HG03060 (cell line): ENCODE results near the gene DTX3L.
"Not testable (repeated sequence)": the region's sequence is repeated elsewhere in the genome, so short reads cannot be mapped to it uniquely, and the experiment has no call there.

Source experiments
- ATAC-seq: cut with Tn5 transposase; IDR thresholded peaks from one replicate; pipeline ENCODE4 v1.9.1; 2021; ENCODE audit warnings: low read depth, moderate number of reproducible peaks; ENCODE audit not compliant: unreplicated experiment

DTX3L gene

GRCh38 chr3:122560680-122561079, 3.5 kb upstream of the DTX3L start:
- no peak for ATAC-seq

GRCh38 chr3:122562923-122563716, 1.0 kb upstream of the DTX3L start:
- ATAC-seq = no peak

DNA sequence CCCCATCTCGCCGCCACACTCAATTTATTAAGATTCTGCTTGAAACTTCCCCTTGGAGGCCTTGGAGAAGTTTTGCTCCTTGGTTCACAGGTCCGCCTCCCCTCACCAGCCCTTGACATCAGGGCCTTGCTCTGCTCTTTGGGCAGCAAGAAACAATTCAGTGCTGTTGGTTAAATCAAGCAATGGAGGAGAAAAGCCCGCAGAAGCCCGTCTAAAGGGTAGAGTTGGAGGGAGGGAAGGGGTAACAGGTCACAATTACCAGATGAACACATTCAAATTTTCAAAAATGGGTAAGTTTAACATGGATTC, 467 bp upstream of the DTX3L start:
- ATAC-seq = no peak

DNA sequence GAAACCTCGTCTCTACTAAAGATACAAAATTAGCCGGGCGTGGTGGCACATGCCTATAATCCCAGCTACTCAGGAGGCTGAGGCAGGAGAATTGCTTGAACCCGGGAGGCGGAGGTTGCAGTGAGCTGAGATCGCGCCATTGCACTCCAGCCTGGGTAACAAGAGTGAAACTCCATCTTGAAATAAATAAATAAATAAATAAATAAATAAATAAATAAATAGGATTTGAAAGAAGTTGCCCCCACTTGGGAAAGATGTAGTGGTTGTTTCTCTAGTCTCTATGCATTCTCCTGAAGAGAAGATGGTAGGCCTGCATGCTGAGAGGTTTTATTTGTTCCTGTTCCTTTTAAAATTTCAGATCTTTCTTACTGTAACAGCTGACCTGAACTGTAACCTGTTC, 4.0 kb downstream of the DTX3L start:
- not testable (repeated sequence) for ATAC-seq

DNA sequence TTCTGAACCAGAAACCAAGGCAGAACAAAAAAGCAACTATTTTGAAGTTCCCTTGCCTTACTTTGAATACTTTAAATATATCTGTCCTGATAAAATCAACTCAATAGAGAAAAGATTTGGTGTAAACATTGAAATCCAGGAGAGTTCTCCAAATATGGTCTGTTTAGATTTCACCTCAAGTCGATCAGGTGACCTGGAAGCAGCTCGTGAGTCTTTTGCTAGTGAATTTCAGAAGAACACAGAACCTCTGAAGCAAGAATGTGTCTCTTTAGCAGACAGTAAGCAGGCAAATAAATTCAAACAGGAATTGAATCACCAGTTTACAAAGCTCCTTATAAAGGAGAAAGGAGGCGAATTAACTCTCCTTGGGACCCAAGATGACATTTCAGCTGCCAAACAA, 4.6 kb downstream of the DTX3L start:
- no peak for ATAC-seq

- ATAC-seq = no peak
Measured at GRCh38 chr3:122572940-122573412, 8.8 kb downstream of the DTX3L start.

GRCh38 chr3:122576174-122576940, 12.2 kb downstream of the DTX3L start:
- ATAC-seq = peak; percentile 81

DNA sequence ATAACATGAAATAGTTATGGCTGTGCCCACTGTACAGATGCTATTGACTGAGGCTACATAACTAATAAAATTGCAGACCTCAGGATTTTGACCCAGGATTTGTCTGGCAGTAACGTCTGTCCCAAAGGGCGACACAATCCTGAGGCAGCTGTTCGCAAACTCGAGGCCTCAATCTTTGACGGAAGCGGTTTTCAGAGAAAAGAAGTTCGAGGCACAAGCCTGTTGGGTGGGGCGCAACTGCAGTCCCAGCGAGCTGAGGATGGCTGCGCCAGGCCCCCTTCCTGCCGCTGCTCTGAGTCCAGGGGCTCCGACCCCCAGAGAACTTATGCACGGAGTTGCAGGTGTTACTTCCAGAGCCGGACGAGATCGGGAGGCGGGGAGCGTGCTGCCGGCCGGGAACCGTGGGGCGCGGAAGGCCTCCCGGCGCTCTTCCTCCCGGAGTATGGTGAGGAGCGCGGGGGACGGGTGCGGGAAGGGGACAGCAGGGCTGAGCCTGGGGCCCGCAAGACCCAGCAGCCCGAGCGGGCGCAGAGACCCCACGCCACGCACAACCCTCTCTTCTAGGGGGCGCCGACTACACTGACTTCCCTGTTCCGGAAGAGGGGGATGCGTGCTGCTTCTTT, 13.4 kb downstream of the DTX3L start, which contains the start of gene PARP15:
PARP15 (plus strand) TSS at position 242 of the 623 bp plus-strand sequence; CDS start at position 260, 18 bp downstream.
- no peak for ATAC-seq

DNA sequence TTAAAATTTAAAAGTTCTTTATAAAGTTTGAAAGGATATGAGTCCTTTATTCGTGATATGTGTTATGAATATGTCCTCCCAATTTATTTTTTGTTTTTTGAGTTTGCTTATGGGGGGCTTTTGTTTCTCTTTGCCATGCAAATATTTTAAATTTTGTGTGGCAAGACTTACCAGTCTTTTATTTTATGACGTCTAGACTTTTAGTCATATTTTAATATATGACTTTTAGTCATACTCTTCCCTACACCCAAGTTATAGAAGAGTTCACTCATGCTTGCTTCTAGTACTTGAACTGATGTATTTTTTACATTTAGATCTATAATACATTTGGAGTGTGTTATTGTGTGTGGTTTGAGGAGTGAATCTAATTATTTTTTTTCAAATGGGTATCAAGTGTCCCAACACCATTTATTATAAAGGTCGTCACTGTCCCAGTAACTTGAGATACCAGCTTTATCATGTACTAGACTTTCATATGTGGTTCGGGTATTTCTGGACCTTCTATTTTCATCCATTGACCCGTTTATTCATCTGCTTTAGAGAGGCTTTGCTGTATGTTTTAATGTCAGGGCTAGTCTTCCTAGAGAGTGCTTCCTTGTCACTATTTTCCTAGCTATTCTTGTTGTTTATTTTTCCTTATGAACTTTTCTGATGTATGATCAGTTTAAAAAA, 14.1 kb downstream of the DTX3L start:
- no peak for ATAC-seq

DNA sequence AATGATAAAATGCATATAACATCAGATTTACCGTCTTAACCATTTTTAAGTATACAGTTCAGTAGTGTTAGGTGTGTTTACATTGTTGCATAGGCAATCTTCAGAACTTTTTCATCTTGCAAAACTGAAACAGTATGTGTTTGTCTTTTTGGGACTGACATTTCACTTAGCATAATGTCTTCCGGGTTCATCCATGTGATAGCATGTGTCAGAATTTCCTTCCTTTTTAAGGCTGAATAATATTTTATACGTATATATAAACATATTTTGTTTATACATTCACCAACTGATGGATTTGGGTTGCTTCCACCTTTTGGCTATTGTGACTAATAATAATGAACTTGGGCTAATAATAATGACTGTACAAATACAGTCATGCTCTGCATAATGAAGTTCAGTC, 16.3 kb downstream of the DTX3L start:
- no peak for ATAC-seq

DNA sequence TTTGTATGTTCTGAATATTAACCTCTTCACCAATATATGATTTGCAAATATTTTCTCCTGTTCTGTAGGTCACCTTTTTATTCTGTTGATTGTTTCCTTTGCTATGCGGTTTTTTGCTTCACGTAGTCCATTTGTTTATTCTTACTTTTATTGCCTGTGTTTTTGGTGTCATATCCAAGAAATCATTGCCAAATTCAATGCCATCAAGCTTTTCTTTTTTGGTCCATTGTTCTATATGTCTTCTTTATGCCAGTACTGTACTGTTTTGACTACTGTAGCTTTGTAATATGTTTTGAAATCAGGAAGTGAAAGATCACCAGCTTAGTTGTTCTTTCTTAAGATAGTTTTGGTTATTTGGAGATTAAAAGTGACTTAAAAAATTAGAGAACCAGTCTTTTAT, 17.5 kb downstream of the DTX3L start:
- ATAC-seq = no peak

DNA sequence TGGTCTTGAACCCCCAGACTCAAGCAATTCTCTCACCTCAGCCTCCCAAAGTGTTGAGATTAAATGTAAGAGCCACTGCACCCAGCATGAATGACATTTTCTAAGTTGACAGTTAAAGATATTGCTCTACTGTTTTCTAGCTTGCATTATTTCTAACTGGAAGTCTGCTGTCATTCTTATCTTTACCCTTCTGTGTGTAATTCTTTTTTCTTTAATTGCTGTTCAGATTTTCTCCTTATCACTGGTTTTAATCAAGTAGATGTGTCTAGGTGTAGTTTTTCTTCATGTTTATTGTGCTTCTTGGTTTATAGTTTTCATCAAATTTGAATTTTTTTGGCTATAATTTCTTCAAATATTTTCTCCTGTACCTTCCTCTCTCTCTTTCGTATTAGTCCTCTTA, 18.3 kb downstream of the DTX3L start:
- no peak for ATAC-seq

DNA sequence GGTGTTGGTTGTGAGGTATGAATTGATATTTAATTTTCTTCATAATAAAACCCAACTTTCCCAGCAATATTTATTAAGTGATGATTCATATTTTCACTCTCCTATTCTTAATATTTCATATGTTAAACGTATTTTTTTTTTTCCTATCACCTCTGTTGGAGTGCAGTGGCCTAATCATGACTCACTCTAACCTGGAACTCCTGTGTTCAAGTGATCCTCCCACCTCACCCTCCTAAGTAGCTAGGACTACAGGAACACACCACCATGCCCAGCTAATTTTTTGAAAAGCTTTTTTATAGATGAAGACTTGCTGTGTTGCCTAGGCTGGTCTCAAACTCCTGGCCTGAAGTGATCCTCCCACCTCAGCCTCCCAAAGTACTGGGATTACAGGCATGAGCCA, 22.0 kb downstream of the DTX3L start:
- ATAC-seq = no peak

GRCh38 chr3:122586773-122587485, 22.8 kb downstream of the DTX3L start:
- no peak for ATAC-seq

DNA sequence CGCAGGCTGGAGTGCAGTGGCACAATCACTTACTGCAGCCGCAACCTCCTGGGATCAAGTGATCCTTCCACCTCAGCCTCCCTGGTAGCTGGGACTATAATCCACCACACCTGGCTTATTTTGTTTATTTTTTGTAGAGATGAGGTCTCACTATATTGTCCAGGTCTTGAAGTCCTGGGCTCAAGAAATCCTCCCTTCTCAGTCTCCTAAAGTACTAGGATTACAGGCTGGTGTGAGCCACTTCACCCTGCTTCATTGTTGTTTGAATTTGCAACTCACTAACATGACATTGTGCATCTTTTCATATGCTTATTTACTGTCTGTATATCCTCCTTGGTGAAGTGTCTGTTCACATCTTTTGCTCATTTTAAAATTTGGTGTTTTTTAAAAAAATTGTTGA, 23.4 kb downstream of the DTX3L start:
- ATAC-seq = no peak

- ATAC-seq = no peak
Measured at GRCh38 chr3:122589297-122589696, 25.2 kb downstream of the DTX3L start.

GRCh38 chr3:122590610-122591009, 26.5 kb downstream of the DTX3L start:
- no peak for ATAC-seq

GRCh38 chr3:122594025-122594424, 29.9 kb downstream of the DTX3L start:
- ATAC-seq = no peak

- no peak for ATAC-seq
Measured at GRCh38 chr3:122598151-122598550, 34.0 kb downstream of the DTX3L start.

- ATAC-seq = no peak
Measured at GRCh38 chr3:122598556-122598955, 34.4 kb downstream of the DTX3L start.
